HepG2 (cell line): Measurements from ENCODE around the gene SH2D3A. TPM values are rescaled to one million over a fixed set of nuclear protein-coding genes. Genes with fewer than 3 reads are reported as not detected.

ENCODE experiments used
- BRD4 ChIP-seq: sonication (generic); formaldehyde crosslinking; IDR thresholded peaks from 2 replicates; pipeline ENCODE4 v1.4.0; 2020; ENCODE audit warnings: missing genetic modification reagents
- CBFB ChIP-seq: sonication (generic); formaldehyde crosslinking; IDR thresholded peaks from 2 replicates; pipeline ENCODE4 v1.4.0; 2020; ENCODE audit warnings: missing genetic modification reagents
- CHD4 ChIP-seq: fragments of 200-600 bp; sonication (generic); IDR thresholded peaks from 2 replicates; pipeline ENCODE4 v1.7.0; 2017; ENCODE audit warnings: mild to moderate bottlenecking, low read length, borderline replicate concordance
- HOMEZ ChIP-seq: IDR thresholded peaks from 2 replicates; pipeline ENCODE4 v1.6.1; 2016; ENCODE audit warnings: low read depth
- HOXA5 ChIP-seq: sonication (generic); formaldehyde crosslinking; IDR thresholded peaks from 2 replicates; pipeline ENCODE4 v1.4.0; 2020; ENCODE audit warnings: missing genetic modification reagents
- IKZF4 ChIP-seq: sonication (generic); formaldehyde crosslinking; IDR thresholded peaks from 2 replicates; pipeline ENCODE4 v1.5.1; 2020; ENCODE audit warnings: borderline replicate concordance, mild to moderate bottlenecking, low read depth, missing genetic modification reagents; ENCODE audit errors: not compliant biosample characterization
- MIXL1 ChIP-seq: IDR thresholded peaks from 2 replicates; pipeline ENCODE4 v1.6.1; 2016
- MYC ChIP-seq: sonication (generic); formaldehyde crosslinking; IDR thresholded peaks from 2 replicates; pipeline ENCODE4 v1.9.0; 2021; ENCODE audit warnings: missing genetic modification reagents, borderline replicate concordance
- NFKBIZ ChIP-seq: IDR thresholded peaks from 2 replicates; pipeline ENCODE4 v1.6.1; 2018; ENCODE audit warnings: missing genetic modification reagents, missing compliant biosample characterization
- SAP130 ChIP-seq: IDR thresholded peaks from 2 replicates; pipeline ENCODE4 v1.6.1; 2016; ENCODE audit warnings: low read depth
- TEAD3 ChIP-seq: optimal IDR thresholded peaks from 2 replicates; pipeline ENCODE3; 2016; ENCODE audit warnings: borderline replicate concordance
- ZNF256 ChIP-seq: sonication (generic); formaldehyde crosslinking; conservative IDR thresholded peaks from 2 replicates; pipeline ENCODE4 v1.4.0; 2020; ENCODE audit warnings: missing genetic modification reagents
- ZNF350 ChIP-seq: sonication (generic); formaldehyde crosslinking; IDR thresholded peaks from 2 replicates; pipeline ENCODE4 v1.4.0; 2020; ENCODE audit warnings: mild to moderate bottlenecking, low read depth, missing genetic modification reagents, borderline replicate concordance
- polyA plus RNA-seq, 8 experiments: library from polyadenylated mRNA; depleted of rRNA in 3 of 8; stranded (reverse) in 7 of 8; unstranded in 1 of 8; fragments of >200 nt; fragmentation: Illumina TruSeq in 4 of 8; extraction: Trizol in 4 of 8; gene quantifications; 2 replicates each; pipeline versions ENCODE4 v1.2.1 to v1.2.3, GENCODE V29; 2011 to 2016; ENCODE audit warnings: low read depth in 4 of 8, missing spikeins in 1 of 8, mixed read lengths in 1 of 8; ENCODE audit not compliant: insufficient read depth in 1 of 8
- total RNA-seq, 5 experiments: library from RNA; depleted of rRNA; stranded (reverse); fragments of >200 nt; fragmentation: Illumina TruSeq; extraction: Trizol; gene quantifications; 2 replicates each; pipeline ENCODE4 v1.2.3, GENCODE V29; 2016; ENCODE audit warnings: low read depth in 1 of 5
- TF ChIP-seq, protein P1 (sequence below): IDR thresholded peaks from 2 replicates; pipeline ENCODE4 v1.6.1; 2016
- TF ChIP-seq, protein P2 (sequence below): sonication (generic); formaldehyde crosslinking; IDR thresholded peaks from 2 replicates; pipeline ENCODE4 v1.4.0; 2020; ENCODE audit warnings: missing genetic modification reagents
- TF ChIP-seq, protein P3 (sequence below): sonication (generic); formaldehyde crosslinking; IDR thresholded peaks from 2 replicates; pipeline ENCODE4 v1.5.0; 2020; ENCODE audit warnings: mild to moderate bottlenecking, missing genetic modification reagents, borderline replicate concordance

Gene SH2D3A
- total and polyA plus RNA-seq, 2 of the 13 experiments (the other 11 are each of a cell fraction or from before 2014, with no cell fraction given) = 1.0 to 2.2 TPM

- TF ChIP-seq IKZF4 (CRISPR knock-in tag) (peak; percentile 32), HOMEZ (peak; percentile 69; the same call in 1 of the 2 replicates), MIXL1 (peak; percentile 68), TEAD3 (CRISPR knock-in tag) (peak; percentile 8), ZNF350 (CRISPR knock-in tag) (no peak), ZNF256 (CRISPR knock-in tag) (0 out of 2 replicates have a peak, but pooled peaks have one; percentile 40), CBFB (no peak), CHD4 (no peak), SAP130 (CRISPR knock-in tag) (peak; percentile 80), HOXA5 (no peak), MYC (CRISPR knock-in tag) (0 out of 2 replicates have a peak, but pooled peaks have one; percentile 48), BRD4 (CRISPR knock-in tag) (0 out of 2 replicates have a peak, but pooled peaks have one; percentile 64), NFKBIZ (CRISPR knock-in tag) (0 out of 2 replicates have a peak, but pooled peaks have one; percentile 30)
- TF ChIP-seq, protein P1, sequence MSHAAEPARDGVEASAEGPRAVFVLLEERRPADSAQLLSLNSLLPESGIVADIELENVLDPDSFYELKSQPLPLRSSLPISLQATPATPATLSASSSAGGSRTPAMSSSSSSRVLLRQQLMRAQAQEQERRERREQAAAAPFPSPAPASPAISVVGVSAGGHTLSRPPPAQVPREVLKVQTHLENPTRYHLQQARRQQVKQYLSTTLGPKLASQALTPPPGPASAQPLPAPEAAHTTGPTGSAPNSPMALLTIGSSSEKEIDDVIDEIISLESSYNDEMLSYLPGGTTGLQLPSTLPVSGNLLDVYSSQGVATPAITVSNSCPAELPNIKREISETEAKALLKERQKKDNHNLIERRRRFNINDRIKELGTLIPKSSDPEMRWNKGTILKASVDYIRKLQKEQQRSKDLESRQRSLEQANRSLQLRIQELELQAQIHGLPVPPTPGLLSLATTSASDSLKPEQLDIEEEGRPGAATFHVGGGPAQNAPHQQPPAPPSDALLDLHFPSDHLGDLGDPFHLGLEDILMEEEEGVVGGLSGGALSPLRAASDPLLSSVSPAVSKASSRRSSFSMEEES = 0 out of 2 replicates have a peak, but pooled peaks have one; percentile 23
- TF ChIP-seq, protein P2, sequence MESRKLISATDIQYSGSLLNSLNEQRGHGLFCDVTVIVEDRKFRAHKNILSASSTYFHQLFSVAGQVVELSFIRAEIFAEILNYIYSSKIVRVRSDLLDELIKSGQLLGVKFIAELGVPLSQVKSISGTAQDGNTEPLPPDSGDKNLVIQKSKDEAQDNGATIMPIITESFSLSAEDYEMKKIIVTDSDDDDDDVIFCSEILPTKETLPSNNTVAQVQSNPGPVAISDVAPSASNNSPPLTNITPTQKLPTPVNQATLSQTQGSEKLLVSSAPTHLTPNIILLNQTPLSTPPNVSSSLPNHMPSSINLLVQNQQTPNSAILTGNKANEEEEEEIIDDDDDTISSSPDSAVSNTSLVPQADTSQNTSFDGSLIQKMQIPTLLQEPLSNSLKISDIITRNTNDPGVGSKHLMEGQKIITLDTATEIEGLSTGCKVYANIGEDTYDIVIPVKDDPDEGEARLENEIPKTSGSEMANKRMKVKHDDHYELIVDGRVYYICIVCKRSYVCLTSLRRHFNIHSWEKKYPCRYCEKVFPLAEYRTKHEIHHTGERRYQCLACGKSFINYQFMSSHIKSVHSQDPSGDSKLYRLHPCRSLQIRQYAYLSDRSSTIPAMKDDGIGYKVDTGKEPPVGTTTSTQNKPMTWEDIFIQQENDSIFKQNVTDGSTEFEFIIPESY (CRISPR knock-in tag) = peak; percentile 30; the same call in 1 of the 2 replicates
- TF ChIP-seq, protein P3, sequence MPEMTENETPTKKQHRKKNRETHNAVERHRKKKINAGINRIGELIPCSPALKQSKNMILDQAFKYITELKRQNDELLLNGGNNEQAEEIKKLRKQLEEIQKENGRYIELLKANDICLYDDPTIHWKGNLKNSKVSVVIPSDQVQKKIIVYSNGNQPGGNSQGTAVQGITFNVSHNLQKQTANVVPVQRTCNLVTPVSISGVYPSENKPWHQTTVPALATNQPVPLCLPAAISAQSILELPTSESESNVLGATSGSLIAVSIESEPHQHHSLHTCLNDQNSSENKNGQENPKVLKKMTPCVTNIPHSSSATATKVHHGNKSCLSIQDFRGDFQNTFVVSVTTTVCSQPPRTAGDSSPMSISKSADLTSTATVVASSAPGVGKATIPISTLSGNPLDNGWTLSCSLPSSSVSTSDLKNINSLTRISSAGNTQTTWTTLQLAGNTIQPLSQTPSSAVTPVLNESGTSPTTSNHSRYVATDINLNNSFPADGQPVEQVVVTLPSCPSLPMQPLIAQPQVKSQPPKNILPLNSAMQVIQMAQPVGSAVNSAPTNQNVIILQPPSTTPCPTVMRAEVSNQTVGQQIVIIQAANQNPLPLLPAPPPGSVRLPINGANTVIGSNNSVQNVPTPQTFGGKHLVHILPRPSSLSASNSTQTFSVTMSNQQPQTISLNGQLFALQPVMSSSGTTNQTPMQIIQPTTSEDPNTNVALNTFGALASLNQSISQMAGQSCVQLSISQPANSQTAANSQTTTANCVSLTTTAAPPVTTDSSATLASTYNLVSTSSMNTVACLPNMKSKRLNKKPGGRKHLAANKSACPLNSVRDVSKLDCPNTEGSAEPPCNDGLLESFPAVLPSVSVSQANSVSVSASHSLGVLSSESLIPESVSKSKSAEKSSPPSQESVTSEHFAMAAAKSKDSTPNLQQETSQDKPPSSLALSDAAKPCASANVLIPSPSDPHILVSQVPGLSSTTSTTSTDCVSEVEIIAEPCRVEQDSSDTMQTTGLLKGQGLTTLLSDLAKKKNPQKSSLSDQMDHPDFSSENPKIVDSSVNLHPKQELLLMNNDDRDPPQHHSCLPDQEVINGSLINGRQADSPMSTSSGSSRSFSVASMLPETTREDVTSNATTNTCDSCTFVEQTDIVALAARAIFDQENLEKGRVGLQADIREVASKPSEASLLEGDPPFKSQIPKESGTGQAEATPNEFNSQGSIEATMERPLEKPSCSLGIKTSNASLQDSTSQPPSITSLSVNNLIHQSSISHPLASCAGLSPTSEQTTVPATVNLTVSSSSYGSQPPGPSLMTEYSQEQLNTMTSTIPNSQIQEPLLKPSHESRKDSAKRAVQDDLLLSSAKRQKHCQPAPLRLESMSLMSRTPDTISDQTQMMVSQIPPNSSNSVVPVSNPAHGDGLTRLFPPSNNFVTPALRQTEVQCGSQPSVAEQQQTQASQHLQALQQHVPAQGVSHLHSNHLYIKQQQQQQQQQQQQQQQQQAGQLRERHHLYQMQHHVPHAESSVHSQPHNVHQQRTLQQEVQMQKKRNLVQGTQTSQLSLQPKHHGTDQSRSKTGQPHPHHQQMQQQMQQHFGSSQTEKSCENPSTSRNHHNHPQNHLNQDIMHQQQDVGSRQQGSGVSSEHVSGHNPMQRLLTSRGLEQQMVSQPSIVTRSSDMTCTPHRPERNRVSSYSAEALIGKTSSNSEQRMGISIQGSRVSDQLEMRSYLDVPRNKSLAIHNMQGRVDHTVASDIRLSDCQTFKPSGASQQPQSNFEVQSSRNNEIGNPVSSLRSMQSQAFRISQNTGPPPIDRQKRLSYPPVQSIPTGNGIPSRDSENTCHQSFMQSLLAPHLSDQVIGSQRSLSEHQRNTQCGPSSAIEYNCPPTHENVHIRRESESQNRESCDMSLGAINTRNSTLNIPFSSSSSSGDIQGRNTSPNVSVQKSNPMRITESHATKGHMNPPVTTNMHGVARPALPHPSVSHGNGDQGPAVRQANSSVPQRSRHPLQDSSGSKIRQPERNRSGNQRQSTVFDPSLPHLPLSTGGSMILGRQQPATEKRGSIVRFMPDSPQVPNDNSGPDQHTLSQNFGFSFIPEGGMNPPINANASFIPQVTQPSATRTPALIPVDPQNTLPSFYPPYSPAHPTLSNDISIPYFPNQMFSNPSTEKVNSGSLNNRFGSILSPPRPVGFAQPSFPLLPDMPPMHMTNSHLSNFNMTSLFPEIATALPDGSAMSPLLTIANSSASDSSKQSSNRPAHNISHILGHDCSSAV (CRISPR knock-in tag) = no peak
Measured at GRCh38 chr19:6736169-6736916, 30.9 kb downstream of the SH2D3A start (continued).
